OCI-LY1 (cell line): Measurements from ENCODE around the gene L1CAM.

Experiments
- H2AFZ ChIP-seq: fragments of 200-600 bp; sonication (generic), shearing (Covaris generic); 2 replicates; pipeline ENCODE4 v1.6.0; 2014; ENCODE audit warnings: antibody characterized with exemption, mild to moderate bottlenecking, low read length
- H3F3A ChIP-seq: fragments of 200-600 bp; sonication (generic), shearing (Covaris generic); 2 replicates; pipeline ENCODE4 v1.6.0; 2014; ENCODE audit warnings: mild to moderate bottlenecking, antibody characterized with exemption, low read length, moderate library complexity; ENCODE audit not compliant: insufficient read depth
- H3K27ac ChIP-seq: fragments of 200-600 bp; sonication (generic); 2 replicates; pipeline ENCODE4 v1.5.1; 2014; ENCODE audit warnings: low read length, mixed run types, mild to moderate bottlenecking, low read depth; ENCODE audit not compliant: poor library complexity, severe bottlenecking
- H3K27me3 ChIP-seq: fragments of 200-600 bp; sonication (generic); 2 replicates; pipeline ENCODE4 v1.6.0; 2014; ENCODE audit warnings: antibody characterized with exemption, mild to moderate bottlenecking, low read length, moderate library complexity; ENCODE audit not compliant: insufficient read depth
- H3K36me3 ChIP-seq: fragments of 200-600 bp; sonication (generic); 2 replicates; pipeline ENCODE4 v1.6.1; 2014; ENCODE audit warnings: mild to moderate bottlenecking, antibody characterized with exemption, low read length, moderate library complexity, mixed read lengths; ENCODE audit not compliant: insufficient read depth
- H3K4me1 ChIP-seq: fragments of 200-600 bp; sonication (generic); 2 replicates; pipeline ENCODE4 v1.5.1; 2014; ENCODE audit warnings: mild to moderate bottlenecking, low read length, moderate library complexity; ENCODE audit not compliant: insufficient read depth, severe bottlenecking
- H3K4me2 ChIP-seq: fragments of 200-600 bp; sonication (generic), shearing (Covaris generic); 2 replicates; pipeline ENCODE4 v1.6.1; 2014; ENCODE audit warnings: low read length
- H3K4me3 ChIP-seq: fragments of 200-600 bp; sonication (generic); 2 replicates; pipeline ENCODE4 v1.5.1; 2014; ENCODE audit warnings: low read length, low read depth, mild to moderate bottlenecking, mixed read lengths; ENCODE audit not compliant: poor library complexity, severe bottlenecking
- H3K79me2 ChIP-seq: fragments of 200-600 bp; shearing (Covaris generic); 2 replicates; pipeline ENCODE4 v1.6.1; 2016; ENCODE audit warnings: mixed run types, low read length, mixed read lengths; ENCODE audit not compliant: insufficient read depth
- H3K9ac ChIP-seq: fragments of 200-600 bp; sonication (generic), shearing (Covaris generic); 2 replicates; pipeline ENCODE4 v1.6.1; 2014; ENCODE audit warnings: mild to moderate bottlenecking, low read length, mixed read lengths
- H3K9me2 ChIP-seq: fragments of 200-600 bp; sonication (generic), shearing (Covaris generic); 2 replicates; pipeline ENCODE4 v1.6.1; 2014; ENCODE audit warnings: low read depth, mild to moderate bottlenecking, low read length, mixed read lengths
- H3K9me3 ChIP-seq: fragments of 200-600 bp; shearing (Covaris generic); 2 replicates; pipeline ENCODE4 v1.6.1; 2014; ENCODE audit warnings: low read length, mixed read lengths
- H4K20me1 ChIP-seq: fragments of 200-600 bp; sonication (generic), shearing (Covaris generic); 2 replicates; pipeline ENCODE4 v1.6.0; 2016; ENCODE audit warnings: mild to moderate bottlenecking, low read length; ENCODE audit not compliant: insufficient read depth
- CTCF ChIP-seq: fragments of 200-600 bp; sonication (generic), shearing (Covaris generic); IDR thresholded peaks from 2 replicates; pipeline ENCODE4 v1.5.1; 2017; ENCODE audit warnings: mild to moderate bottlenecking, antibody characterized with exemption, low read length, moderate library complexity, mixed read lengths
- EZH2 ChIP-seq: fragments of 200-600 bp; sonication (generic), shearing (Covaris generic); IDR thresholded peaks from 2 replicates; pipeline ENCODE4 v1.8.0; 2017; ENCODE audit warnings: borderline replicate concordance, mixed run types, mild to moderate bottlenecking, antibody characterized with exemption, low read length, moderate library complexity, mixed read lengths

Gene L1CAM

DNA sequence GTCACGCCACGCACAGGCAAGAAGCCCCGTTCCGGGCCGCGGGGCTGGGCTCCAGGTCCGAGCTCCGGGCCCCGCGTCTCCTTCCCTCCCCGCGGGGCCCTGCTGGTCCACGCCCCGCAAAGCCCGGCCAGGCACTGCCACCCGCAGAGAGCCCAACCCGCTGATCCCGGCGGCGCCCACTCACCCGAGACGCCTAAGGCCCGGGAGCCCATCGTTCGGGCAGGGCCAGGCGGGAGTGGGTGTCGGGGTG lies 56.5 kb downstream of the L1CAM start:
- Histone ChIP-seq H3F3A (no peaks in the 10 kb centered on the region), H3K9ac (no peak overlapping the region), H3K9me3 (no peaks in the 10 kb centered on the region), H3K27me3 (no peaks in the 10 kb centered on the region), H3K36me3 (no peaks in the 10 kb centered on the region), H3K79me2 (no peaks in the 10 kb centered on the region), H3K4me3 (no peak overlapping the region), H3K27ac (no peak overlapping the region), H3K4me2 (no peak overlapping the region), H2AFZ (no peak overlapping the region), H3K9me2 (no peaks in the 10 kb centered on the region), H4K20me1 (no peaks in the 10 kb centered on the region), H3K4me1 (no peaks in the 10 kb centered on the region)
- TF ChIP-seq EZH2: no peak
- TF ChIP-seq CTCF: no peak

DNA sequence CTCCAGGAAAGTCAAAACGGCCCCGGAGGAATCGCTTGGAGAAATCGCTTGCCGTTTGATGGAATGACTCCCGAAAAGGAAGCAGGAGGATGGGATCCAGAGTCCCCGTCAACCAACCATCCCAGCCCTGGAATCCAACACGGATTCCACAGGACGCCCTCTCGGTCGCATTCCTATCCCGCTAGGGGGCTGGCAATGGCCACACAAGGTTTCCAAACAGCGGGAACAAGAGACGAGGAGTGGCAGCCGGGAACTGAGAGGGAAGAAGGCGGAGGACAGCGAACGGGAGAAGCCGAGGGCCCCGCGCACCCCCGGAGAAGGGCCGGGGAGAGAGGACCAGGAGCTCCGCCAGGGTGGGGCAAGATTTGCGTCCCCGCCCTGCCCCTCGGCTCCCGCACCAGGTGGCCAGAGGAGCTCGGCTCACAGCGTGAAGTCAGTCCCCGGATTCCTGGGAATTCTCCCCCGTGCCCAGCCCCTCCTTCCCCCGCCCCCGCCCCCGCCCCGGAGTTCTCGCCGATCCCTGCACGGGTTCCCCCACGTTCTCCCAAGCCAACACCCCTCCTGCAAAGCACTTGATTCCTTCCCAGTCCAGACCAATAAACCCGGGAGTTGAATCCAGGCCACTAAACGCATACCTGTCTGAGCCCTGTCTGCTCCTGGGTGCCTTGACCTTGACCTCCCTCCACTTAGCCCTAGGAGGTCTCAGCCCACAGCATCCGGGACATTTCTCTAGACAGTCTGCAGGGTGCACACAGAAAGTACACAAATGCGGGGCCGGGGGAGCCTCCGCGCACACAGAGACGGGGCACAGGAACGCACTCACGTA lies 57.0 kb downstream of the L1CAM start:
- no peak overlapping the region for H3K4me2 ChIP-seq
- no peaks in the 10 kb centered on the region for H3K9me2 ChIP-seq
- TF ChIP-seq EZH2: no peak
- no peak for TF ChIP-seq CTCF
- H3K9ac ChIP-seq: no peak overlapping the region
- H3K36me3 ChIP-seq: no peaks in the 10 kb centered on the region
- no peaks in the 10 kb centered on the region for H3K4me1 ChIP-seq
- H3K9me3 ChIP-seq: no peaks in the 10 kb centered on the region
- no peak overlapping the region for H3K4me3 ChIP-seq
- no peak overlapping the region for H3K27ac ChIP-seq
- H3F3A ChIP-seq: no peaks in the 10 kb centered on the region
- H3K27me3 ChIP-seq: no peaks in the 10 kb centered on the region
- H2AFZ ChIP-seq: no peak overlapping the region
- H3K79me2 ChIP-seq: no peaks in the 10 kb centered on the region
- H4K20me1 ChIP-seq: no peaks in the 10 kb centered on the region

DNA sequence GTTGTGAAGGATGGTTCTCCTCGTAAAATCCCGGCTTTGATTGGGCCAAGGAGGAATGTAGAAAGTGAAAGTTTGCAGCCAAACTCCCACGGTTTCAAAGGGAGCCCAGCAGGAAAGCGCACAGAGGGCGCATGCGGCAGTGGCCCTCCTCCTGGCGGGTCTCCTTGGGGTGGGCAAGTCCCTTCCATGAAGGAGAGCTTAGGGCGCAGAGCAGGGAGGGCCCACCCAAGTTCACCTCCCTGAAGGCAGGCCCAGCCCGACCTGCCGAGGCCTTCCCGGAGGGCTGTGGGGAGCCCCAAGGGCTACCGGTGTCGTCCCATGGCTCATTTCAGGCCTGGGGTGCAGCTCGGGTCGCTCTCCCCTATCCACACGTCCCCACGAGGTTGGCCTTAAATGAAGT lies 57.7 kb downstream of the L1CAM start:
- Histone ChIP-seq H3K4me2 (no peak overlapping the region), H4K20me1 (no peaks in the 10 kb centered on the region), H2AFZ (no peak overlapping the region), H3K9me3 (no peaks in the 10 kb centered on the region), H3K4me1 (no peaks in the 10 kb centered on the region), H3F3A (no peaks in the 10 kb centered on the region), H3K36me3 (no peaks in the 10 kb centered on the region), H3K27ac (no peak overlapping the region), H3K27me3 (no peaks in the 10 kb centered on the region), H3K4me3 (no peak overlapping the region), H3K9me2 (no peaks in the 10 kb centered on the region), H3K79me2 (no peaks in the 10 kb centered on the region), H3K9ac (no peak overlapping the region)
- no peak for TF ChIP-seq CTCF
- no peak for TF ChIP-seq EZH2
